GM11168 (cell line): Measurements from ENCODE around the gene CEACAM7.
"Not testable (repeated sequence)": the region's sequence is repeated elsewhere in the genome, so short reads cannot be mapped to it uniquely, and the experiment has no call there.

Experiments
- in situ Hi-C: fragments of 300-500 bp; cut with MboI; formaldehyde crosslinking; loops from one replicate; pipeline ENCODE4 v1.12.0; 2022; ENCODE audit warnings: low sequenced_read_pairs; ENCODE audit not compliant: unreplicated experiment

Gene CEACAM7

GRCh38 chr19:41688098-41688497 lies at the start of gene CEACAM7:
Gene CEACAM7 (minus strand): TSS chr19:41688270. CDS start chr19:41688165, 105 bp downstream.
- in situ Hi-C loops: no loop called here

DNA sequence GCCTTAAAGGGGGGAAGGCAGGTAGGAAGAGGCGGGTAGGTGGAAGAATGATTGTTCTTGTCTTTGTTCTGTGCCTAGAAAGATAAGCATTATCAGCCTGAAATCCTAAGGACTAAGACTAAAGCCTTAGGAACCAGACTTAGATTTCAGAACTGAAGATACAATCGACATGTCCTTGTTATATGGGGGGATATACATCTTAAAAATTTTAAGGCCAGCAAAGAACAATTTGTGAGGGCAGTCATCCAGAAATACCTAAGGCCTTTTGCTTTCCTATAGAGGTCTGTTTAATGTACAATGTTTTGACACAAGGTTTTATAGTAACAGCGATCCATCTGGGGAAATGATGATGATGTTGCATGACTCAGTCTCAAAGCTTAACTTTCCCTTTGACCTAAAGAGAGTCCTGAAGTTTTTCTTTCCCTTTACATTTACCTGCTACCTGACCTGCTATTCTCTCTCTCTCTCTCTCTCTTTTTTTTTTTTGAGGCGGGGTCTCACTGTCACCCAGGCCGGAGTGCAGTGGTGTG lies 47.1 kb upstream of the CEACAM7 start:
- in situ Hi-C loops: no loop called here

DNA sequence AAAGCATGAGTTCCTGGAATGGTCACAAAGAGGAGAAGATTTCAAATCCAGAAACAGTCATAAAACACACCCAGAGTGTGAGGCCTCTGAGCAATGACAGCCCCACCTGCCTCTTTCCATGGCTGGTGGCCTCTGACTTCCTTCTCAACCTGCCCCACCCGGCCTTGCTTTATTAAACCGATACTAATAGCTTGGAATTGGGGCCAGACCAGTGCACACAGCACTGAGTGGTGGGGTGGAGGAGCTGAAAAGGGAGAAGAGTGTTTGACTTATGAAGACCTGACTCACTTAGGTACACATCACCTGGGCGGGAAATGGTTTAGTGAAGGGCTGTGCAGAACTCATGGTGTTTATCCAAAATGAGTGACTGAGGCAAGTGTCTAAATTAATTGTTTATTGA lies 46.5 kb upstream of the CEACAM7 start:
- in situ Hi-C loops: no loop called here

DNA sequence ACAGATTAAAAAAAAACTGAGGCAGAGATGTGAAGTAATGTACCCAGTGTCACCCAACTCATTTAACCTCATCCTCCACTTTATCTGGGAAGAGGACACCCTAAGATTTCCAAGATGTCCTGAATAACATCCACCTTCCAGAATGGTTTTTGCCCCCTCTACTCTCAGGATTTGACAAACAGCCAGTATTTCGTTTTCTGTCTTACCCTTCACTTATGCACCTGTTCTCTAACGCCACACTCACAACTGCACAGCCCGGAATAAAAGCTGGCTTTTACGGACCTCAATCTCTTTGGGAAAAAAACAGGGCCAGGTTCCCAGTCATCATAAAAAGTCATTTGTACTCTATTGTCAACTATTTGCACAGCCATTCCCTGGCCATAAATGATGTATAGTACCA lies 46.1 kb upstream of the CEACAM7 start:
- in situ Hi-C loops: no loop called here

GRCh38 chr19:41726493-41726892 lies 38.4 kb upstream of the CEACAM7 start:
- in situ Hi-C loops: no loop called here

DNA sequence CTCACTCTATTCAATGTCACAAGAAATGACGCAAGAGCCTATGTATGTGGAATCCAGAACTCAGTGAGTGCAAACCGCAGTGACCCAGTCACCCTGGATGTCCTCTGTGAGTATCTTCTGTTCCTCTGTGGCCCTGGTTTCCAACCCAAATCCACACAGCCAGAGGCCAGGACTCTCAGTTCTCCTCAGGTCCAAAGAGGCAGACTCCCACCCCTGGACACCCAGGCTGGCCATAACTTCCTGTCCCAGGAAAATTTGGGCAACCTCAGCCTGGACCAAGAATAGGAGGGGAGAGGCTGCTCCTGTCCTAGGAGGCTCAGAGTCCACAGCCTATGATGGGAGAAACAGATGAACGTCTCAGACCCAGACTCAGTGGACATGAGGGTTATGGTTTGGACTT lies 32.0 kb upstream of the CEACAM7 start:
- in situ Hi-C loops: no loop called here

DNA sequence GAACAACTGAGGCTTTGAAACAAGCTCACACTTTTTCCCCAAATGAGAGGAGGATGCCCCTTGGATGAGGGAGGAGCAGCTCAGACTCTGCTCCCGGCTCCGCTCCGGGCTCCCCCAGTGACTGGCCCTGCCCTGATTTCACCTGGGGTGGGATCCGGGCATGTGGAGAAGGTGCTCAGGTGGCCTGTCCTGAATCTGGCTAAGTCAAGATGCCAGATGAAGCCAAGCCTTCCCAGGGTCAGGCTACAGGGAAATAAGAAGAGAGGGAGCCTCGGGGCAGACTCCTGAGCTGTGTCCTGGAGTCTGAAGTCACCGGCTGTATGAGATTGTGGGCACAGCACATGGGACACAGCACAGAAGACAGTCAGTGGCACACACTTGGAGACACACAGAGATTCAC lies 30.7 kb upstream of the CEACAM7 start:
- in situ Hi-C loops: no loop called here

DNA sequence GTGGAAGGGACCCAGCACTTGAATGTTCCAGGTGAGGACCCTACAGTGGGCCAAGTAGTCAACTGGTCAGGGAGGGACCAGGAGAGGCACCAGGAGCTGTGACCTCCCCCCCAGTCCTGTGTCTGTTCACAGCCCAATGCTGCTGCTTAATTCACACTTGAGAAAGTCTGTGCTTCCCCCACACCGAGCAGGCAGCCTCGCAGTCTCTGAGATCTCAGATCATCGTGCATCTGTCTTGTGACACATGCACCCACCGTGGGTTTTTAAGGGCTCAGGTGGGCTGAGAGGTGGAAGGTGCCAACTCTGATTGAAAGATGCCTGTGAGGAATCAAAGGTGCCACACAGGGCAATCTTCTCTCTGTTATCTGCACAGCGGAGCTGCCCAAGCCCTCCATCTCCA lies 26.5 kb upstream of the CEACAM7 start:
- in situ Hi-C loops: no loop called here

DNA sequence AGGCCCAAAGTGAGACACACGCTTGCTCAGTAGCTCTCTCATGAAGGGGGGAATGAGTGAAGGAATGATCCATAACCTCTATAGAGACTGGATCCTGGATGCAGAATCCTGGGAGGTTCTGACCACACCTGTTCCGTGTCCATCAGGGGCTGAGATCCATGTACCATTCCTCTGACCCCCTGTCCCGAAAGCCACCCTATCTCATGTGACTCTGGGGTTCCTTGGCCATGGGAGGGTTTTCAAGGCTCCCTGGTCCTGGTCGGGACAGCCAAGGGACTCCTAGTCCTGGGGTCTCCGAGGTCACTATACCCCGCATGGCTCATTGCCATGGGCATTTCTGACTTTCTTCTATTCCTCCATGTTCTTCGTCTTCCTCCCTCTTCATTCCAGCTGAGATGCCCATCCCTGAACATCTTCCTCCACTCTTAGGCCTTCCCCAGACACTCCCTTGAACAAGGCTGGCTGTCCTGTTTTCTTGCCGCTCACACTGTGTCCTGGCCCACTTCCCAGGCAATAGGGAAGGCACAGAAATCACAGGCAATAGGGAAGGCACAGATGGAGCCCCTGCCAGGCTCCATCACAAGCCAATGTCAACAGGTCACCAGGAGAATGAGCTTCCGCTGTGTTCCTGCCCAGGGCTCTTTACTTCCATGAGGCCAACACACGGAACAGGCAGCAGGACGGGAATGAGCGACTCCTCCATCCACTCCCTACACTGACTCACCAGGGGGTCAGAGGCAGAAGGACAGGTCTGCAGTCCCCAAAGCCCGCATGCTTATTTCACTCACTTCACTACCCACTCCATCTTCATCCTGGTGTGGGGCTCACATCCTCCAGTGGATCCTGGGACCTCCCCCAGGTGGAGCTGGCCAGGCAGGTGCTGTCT lies 23.5 kb upstream of the CEACAM7 start:
- in situ Hi-C loops: no loop called here

- in situ Hi-C loops: no loop called here
Observed at GRCh38 chr19:41709951-41710645, 22.0 kb upstream of the CEACAM7 start.

GRCh38 chr19:41709516-41709915 lies 21.4 kb upstream of the CEACAM7 start:
- in situ Hi-C loops: not testable (repeated sequence)

DNA sequence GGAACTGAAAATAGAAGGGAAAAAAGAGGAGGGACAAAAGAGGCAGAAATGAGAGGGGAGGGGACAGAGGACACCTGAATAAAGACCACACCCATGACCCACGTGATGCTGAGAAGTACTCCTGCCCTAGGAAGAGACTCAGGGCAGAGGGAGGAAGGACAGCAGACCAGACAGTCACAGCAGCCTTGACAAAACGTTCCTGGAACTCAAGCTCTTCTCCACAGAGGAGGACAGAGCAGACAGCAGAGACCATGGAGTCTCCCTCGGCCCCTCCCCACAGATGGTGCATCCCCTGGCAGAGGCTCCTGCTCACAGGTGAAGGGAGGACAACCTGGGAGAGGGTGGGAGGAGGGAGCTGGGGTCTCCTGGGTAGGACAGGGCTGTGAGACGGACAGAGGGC lies 20.4 kb upstream of the CEACAM7 start, which contains the start of gene CEACAM5:
CEACAM5 (plus strand) TSS at position 146 of the 400 bp plus-strand sequence; CDS start at position 252, 106 bp downstream.
- in situ Hi-C loops: no loop called here

DNA sequence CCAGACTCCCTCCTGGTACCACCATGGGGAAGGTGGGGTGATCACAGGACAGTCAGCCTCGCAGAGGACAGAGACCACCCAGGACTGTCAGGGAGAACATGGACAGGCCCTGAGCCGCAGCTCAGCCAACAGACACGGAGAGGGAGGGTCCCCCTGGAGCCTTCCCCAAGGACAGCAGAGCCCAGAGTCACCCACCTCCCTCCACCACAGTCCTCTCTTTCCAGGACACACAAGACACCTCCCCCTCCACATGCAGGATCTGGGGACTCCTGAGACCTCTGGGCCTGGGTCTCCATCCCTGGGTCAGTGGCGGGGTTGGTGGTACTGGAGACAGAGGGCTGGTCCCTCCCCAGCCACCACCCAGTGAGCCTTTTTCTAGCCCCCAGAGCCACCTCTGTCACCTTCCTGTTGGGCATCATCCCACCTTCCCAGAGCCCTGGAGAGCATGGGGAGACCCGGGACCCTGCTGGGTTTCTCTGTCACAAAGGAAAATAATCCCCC lies 19.9 kb upstream of the CEACAM7 start:
- in situ Hi-C loops: no loop called here

DNA sequence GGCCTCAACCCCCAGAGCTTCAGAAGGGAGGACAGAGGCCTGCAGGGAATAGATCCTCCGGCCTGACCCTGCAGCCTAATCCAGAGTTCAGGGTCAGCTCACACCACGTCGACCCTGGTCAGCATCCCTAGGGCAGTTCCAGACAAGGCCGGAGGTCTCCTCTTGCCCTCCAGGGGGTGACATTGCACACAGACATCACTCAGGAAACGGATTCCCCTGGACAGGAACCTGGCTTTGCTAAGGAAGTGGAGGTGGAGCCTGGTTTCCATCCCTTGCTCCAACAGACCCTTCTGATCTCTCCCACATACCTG lies 19.4 kb upstream of the CEACAM7 start:
- in situ Hi-C loops: no loop called here

- in situ Hi-C loops: no loop called here
Observed at GRCh38 chr19:41706741-41707501, 18.9 kb upstream of the CEACAM7 start.

GRCh38 chr19:41705393-41706174 lies 17.5 kb upstream of the CEACAM7 start:
- in situ Hi-C loops: no loop called here

- in situ Hi-C loops: no loop called here
Observed at GRCh38 chr19:41703602-41704293, 15.7 kb upstream of the CEACAM7 start.

DNA sequence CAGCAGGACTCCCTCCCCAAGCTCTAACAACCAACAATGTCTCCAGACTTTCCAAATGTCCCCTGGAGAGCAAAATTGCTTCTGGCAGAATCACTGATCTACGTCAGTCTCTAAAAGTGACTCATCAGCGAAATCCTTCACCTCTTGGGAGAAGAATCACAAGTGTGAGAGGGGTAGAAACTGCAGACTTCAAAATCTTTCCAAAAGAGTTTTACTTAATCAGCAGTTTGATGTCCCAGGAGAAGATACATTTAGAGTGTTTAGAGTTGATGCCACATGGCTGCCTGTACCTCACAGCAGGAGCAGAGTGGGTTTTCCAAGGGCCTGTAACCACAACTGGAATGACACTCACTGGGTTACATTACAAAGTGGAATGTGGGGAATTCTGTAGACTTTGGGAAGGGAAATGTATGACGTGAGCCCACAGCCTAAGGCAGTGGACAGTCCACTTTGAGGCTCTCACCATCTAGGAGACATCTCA lies 14.1 kb upstream of the CEACAM7 start:
- in situ Hi-C loops: no loop called here
